Karpas-422 (cell line): ENCODE data around the gene USP6. TPM values are rescaled to one million over a fixed set of nuclear protein-coding genes. Genes with fewer than 3 reads are reported as not detected.
"Not testable (repeated sequence)": the region's sequence is repeated elsewhere in the genome, so short reads cannot be mapped to it uniquely, and the experiment has no call there.

Source experiments
- DNase-seq: peaks from one replicate; pipeline ENCODE4 v3.0.0-alpha.2; 2015
- H2AFZ ChIP-seq: fragments of 200-600 bp; sonication (generic); 2 replicates; pipeline ENCODE4 v1.6.1; 2014; ENCODE audit warnings: antibody characterized with exemption, low read length, mixed read lengths
- H3K27ac ChIP-seq: fragments of 200-600 bp; sonication (generic); 2 replicates; pipeline ENCODE4 v1.5.1; 2014; ENCODE audit warnings: mild to moderate bottlenecking, low read length, moderate library complexity
- H3K27me3 ChIP-seq: fragments of 200-600 bp; sonication (generic); 2 replicates; pipeline ENCODE4 v1.6.1; 2014; ENCODE audit warnings: low read length, mixed read lengths
- H3K36me3 ChIP-seq: fragments of 200-600 bp; sonication (generic); 2 replicates; pipeline ENCODE4 v1.6.1; 2014; ENCODE audit warnings: low read length, mixed read lengths; ENCODE audit not compliant: insufficient read depth
- H3K4me1 ChIP-seq: fragments of 200-600 bp; sonication (generic); 2 replicates; pipeline ENCODE4 v1.6.1; 2014; ENCODE audit warnings: mild to moderate bottlenecking, low read length, mixed read lengths
- H3K4me2 ChIP-seq: fragments of 200-600 bp; sonication (generic); 2 replicates; pipeline ENCODE4 v1.6.1; 2014; ENCODE audit warnings: low read length, low read depth, mild to moderate bottlenecking; ENCODE audit not compliant: poor library complexity, severe bottlenecking
- H3K4me3 ChIP-seq: fragments of 200-600 bp; sonication (generic); 2 replicates; pipeline ENCODE4 v1.5.1; 2014; ENCODE audit warnings: mild to moderate bottlenecking, antibody characterized with exemption, low read length, mixed read lengths
- H3K79me2 ChIP-seq: fragments of 200-600 bp; sonication (generic); 2 replicates; pipeline ENCODE4 v1.6.1; 2014; ENCODE audit warnings: mild to moderate bottlenecking, low read length, mixed read lengths
- H3K9ac ChIP-seq: fragments of 200-600 bp; sonication (generic); 2 replicates; pipeline ENCODE4 v1.6.0; 2014; ENCODE audit warnings: low read length
- H3K9me2 ChIP-seq: fragments of 200-600 bp; sonication (generic), shearing (Covaris generic); replicated peaks from 2 replicates; pipeline ENCODE4 v1.6.0; 2014; ENCODE audit warnings: mild to moderate bottlenecking, low read length, moderate library complexity; ENCODE audit not compliant: insufficient read depth
- H3K9me3 ChIP-seq: fragments of 300-700, 200-600 bp; sonication (generic); 2 replicates; pipeline ENCODE4 v1.6.1; 2014; ENCODE audit warnings: low read length, mixed read lengths
- H4K20me1 ChIP-seq: fragments of 200-600 bp; sonication (generic); 2 replicates; pipeline ENCODE4 v1.6.1; 2014; ENCODE audit warnings: mild to moderate bottlenecking, antibody characterized with exemption, low read length, low read depth; ENCODE audit not compliant: insufficient read depth
- total RNA-seq: library from RNA; depleted of rRNA; stranded (reverse); fragments of >200 nt; shearing (Covaris generic); gene quantifications from 2 replicates; pipeline ENCODE4 v1.2.3, GENCODE V29; 2014; ENCODE audit warnings: low replicate concordance; rRNA removed

Gene USP6
- total RNA-seq: not detected in 2 replicates

GRCh38 chr17:5115673-5116651, at the start of gene USP6:
Gene USP6 (plus strand): TSS chr17:5116032. CDS start chr17:5130368, 14,336 bp downstream.
- H3K4me2 ChIP-seq: no peak within 1 kb of the TSS
- H3K79me2 ChIP-seq: peaks cover 11% of the 10 kb centered on the region
- H3K4me3 ChIP-seq: no peak within 1 kb of the TSS
- H3K27me3 ChIP-seq: no peaks in the 10 kb centered on the region
- H3K36me3 ChIP-seq: peaks cover 6% of the 10 kb centered on the region; the same call in 1 of the 2 replicates
- no peaks in the 10 kb centered on the region for H4K20me1 ChIP-seq
- H3K9me2 ChIP-seq: no peaks in the 10 kb centered on the region
- H2AFZ ChIP-seq: no peak within 1 kb of the TSS
- H3K9me3 ChIP-seq: no peaks in the 10 kb centered on the region
- no peak for DNase-seq
- H3K9ac ChIP-seq: no peak within 1 kb of the TSS
- H3K4me1 ChIP-seq: peaks cover 16% of the 10 kb centered on the region
- H3K27ac ChIP-seq: no peak within 1 kb of the TSS

GRCh38 chr17:5068236-5068635, 47.6 kb upstream of the USP6 start:
- Histone ChIP-seq H3K9ac (no peak overlapping the region), H2AFZ (no peak overlapping the region), H4K20me1 (no peaks in the 10 kb centered on the region), H3K4me3 (no peak overlapping the region), H3K79me2 (no peaks in the 10 kb centered on the region), H3K9me2 (no peaks in the 10 kb centered on the region), H3K27me3 (no peaks in the 10 kb centered on the region), H3K27ac (no peak overlapping the region), H3K4me2 (no peak overlapping the region), H3K9me3 (no peaks in the 10 kb centered on the region), H3K36me3 (no peaks in the 10 kb centered on the region), H3K4me1 (no peaks in the 10 kb centered on the region)
- DNase-seq: no peak

- Histone ChIP-seq H3K36me3 (no peaks in the 10 kb centered on the region), H3K4me3 (no peak overlapping the region), H3K9me2 (no peaks in the 10 kb centered on the region), H3K4me2 (no peak overlapping the region), H3K27ac (no peak overlapping the region), H3K9ac (no peak overlapping the region), H4K20me1 (no peaks in the 10 kb centered on the region), H3K9me3 (no peaks in the 10 kb centered on the region), H3K4me1 (no peaks in the 10 kb centered on the region), H3K79me2 (no peaks in the 10 kb centered on the region), H3K27me3 (no peaks in the 10 kb centered on the region), H2AFZ (no peak overlapping the region)
- DNase-seq: no peak
Observed at GRCh38 chr17:5069724-5070123, 46.1 kb upstream of the USP6 start.

GRCh38 chr17:5075472-5075871, 40.4 kb upstream of the USP6 start:
- H4K20me1 ChIP-seq, H3K9me3 ChIP-seq: not testable (repeated sequence)

GRCh38 chr17:5077275-5077674, 38.6 kb upstream of the USP6 start:
- not testable (repeated sequence) for H4K20me1 ChIP-seq, H3K27ac ChIP-seq, H3K9me2 ChIP-seq, H3K27me3 ChIP-seq, H3K9ac ChIP-seq, H3K4me2 ChIP-seq, H3K4me1 ChIP-seq, H3K4me3 ChIP-seq, DNase-seq, H3K36me3 ChIP-seq, H3K79me2 ChIP-seq, H3K9me3 ChIP-seq, H2AFZ ChIP-seq

More at GRCh38 chr17:5075472-5075871, 40.4 kb upstream of the USP6 start:
- DNase-seq, H3K27ac ChIP-seq, H2AFZ ChIP-seq, H3K27me3 ChIP-seq, H3K9me2 ChIP-seq, H3K36me3 ChIP-seq, H3K4me2 ChIP-seq, H3K9ac ChIP-seq, H3K4me1 ChIP-seq, H3K4me3 ChIP-seq, H3K79me2 ChIP-seq: not testable (repeated sequence)

GRCh38 chr17:5077781-5078105, 38.1 kb upstream of the USP6 start:
- H3K79me2 ChIP-seq: no peaks in the 10 kb centered on the region

GRCh38 chr17:5078106-5079028, 37.5 kb upstream of the USP6 start, which contains the start of gene ZFP3:
Gene ZFP3 (plus strand): TSS chr17:5078467. CDS start chr17:5091505, 13,038 bp downstream.
- Histone ChIP-seq H2AFZ (peak within 1 kb of the TSS; percentile 85), H3K27me3 (no peaks in the 10 kb centered on the region), H3K4me1 (peaks cover 8% of the 10 kb centered on the region), H3K9ac (peak within 1 kb of the TSS; percentile 55), H3K9me3 (no peaks in the 10 kb centered on the region), H3K4me2 (peak within 1 kb of the TSS; percentile 59), H3K9me2 (no peaks in the 10 kb centered on the region), H3K79me2 (no peaks in the 10 kb centered on the region), H3K36me3 (no peaks in the 10 kb centered on the region), H3K27ac (no peak within 1 kb of the TSS), H3K4me3 (peak within 1 kb of the TSS; percentile 66), H4K20me1 (no peaks in the 10 kb centered on the region)
- peak; percentile 57 for DNase-seq

More at GRCh38 chr17:5077781-5078105, 38.1 kb upstream of the USP6 start:
- H3K9me3 ChIP-seq: no peaks in the 10 kb centered on the region
- no peak overlapping the region for H3K4me3 ChIP-seq
- no peak overlapping the region for H3K4me2 ChIP-seq
- H3K27me3 ChIP-seq: no peaks in the 10 kb centered on the region
- H2AFZ ChIP-seq: no peak overlapping the region
- H3K4me1 ChIP-seq: peaks cover 8% of the 10 kb centered on the region
- no peak overlapping the region for H3K9ac ChIP-seq
- H4K20me1 ChIP-seq: no peaks in the 10 kb centered on the region
- no peak for DNase-seq
- H3K9me2 ChIP-seq: no peaks in the 10 kb centered on the region
- H3K36me3 ChIP-seq: no peaks in the 10 kb centered on the region
- no peak overlapping the region for H3K27ac ChIP-seq

GRCh38 chr17:5080591-5080990, 35.2 kb upstream of the USP6 start:
- Histone ChIP-seq H3K9me3 (no peaks in the 10 kb centered on the region), H3K27me3 (no peaks in the 10 kb centered on the region), H3K9me2 (no peaks in the 10 kb centered on the region), H2AFZ (no peak overlapping the region), H3K79me2 (no peaks in the 10 kb centered on the region), H3K36me3 (no peaks in the 10 kb centered on the region), H4K20me1 (no peaks in the 10 kb centered on the region), H3K4me3 (no peak overlapping the region), H3K27ac (no peak overlapping the region), H3K9ac (no peak overlapping the region), H3K4me2 (no peak overlapping the region), H3K4me1 (peaks cover 8% of the 10 kb centered on the region)
- no peak for DNase-seq
